ENCODE measurements around the gene ADGRE3. TPM values are rescaled to one million over a fixed set of nuclear protein-coding genes. Genes with fewer than 3 reads are reported as not detected.
A peak's percentile ranks its signal among the peaks of the same experiment; 100 is the strongest.

Gene ADGRE3, protein sequence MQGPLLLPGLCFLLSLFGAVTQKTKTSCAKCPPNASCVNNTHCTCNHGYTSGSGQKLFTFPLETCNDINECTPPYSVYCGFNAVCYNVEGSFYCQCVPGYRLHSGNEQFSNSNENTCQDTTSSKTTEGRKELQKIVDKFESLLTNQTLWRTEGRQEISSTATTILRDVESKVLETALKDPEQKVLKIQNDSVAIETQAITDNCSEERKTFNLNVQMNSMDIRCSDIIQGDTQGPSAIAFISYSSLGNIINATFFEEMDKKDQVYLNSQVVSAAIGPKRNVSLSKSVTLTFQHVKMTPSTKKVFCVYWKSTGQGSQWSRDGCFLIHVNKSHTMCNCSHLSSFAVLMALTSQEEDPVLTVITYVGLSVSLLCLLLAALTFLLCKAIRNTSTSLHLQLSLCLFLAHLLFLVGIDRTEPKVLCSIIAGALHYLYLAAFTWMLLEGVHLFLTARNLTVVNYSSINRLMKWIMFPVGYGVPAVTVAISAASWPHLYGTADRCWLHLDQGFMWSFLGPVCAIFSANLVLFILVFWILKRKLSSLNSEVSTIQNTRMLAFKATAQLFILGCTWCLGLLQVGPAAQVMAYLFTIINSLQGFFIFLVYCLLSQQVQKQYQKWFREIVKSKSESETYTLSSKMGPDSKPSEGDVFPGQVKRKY
- total RNA-seq: not detected
- polyA plus RNA-seq: not detected
- total RNA-seq: 0 to 0.07 (median 0) reads per million in 6 experiments

DNA sequence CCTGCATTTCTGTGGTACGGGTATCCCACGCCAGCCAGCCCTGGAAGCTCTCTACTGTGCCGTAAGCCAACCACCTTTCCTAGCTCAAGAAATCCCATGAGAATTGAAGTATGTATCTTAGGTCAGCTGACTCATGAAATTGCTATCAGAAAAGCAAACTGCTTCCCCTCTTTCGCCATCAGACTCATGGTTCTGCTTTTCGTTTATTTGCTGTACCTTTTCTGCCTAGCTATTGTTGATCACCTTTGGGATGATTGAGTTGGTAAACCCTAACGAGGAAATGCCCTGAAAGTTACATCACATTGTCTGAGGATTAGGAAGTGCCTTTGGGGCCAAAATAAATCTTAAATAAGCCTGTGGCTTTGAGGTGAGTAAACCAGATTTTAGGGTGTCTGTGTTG is at the start of gene ADGRE3:
TSS of gene ADGRE3 (minus strand) at position 81 of the 400 bp plus-strand sequence. CDS start at position 7, 74 bp downstream.
- Mint-ChIP-seq H3K27ac (peak within 1 kb of the TSS in 1 of 10 donors; percentile 42), H3K4me3 (peak within 1 kb of the TSS in 1 of 10 donors; percentile 45), H3K27me3 (peaks cover 8 to 36% (median 28%) of the 10 kb centered on the region in 5 donors), H3K4me1 (peaks cover 0 to 23% (median 0%) of the 10 kb centered on the region in 4 donors), H3K9me3 (peaks cover 0 to 14% (median 5%) of the 10 kb centered on the region in 9 donors), H3K36me3 (peaks cover 0 to 7% (median 0%) of the 10 kb centered on the region in 3 donors)
- POLR2A ChIA-PET: no interaction called here
- DNase-seq (peak in 1 of 10 donors; percentile 2), ATAC-seq (no peak)

DNA sequence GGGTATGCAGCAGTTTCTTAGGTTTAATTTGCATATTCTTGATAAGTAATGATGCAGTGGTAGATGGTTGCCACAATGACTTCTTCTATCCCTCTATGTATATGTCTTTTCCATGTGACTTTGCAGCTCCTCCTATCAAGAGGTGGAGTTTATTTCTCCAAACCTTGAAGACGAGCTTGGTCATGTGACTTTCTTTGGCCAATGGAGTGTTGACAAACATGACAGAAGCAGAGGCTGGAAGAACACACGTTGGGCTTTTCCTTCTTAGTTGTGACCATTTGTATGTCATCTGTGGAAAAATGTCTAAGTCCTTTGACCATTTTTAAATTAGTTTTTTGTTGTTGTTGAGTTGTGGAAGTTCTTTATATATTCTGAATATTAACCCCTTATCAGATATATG is 47.5 kb upstream of the ADGRE3 start:
- Mint-ChIP-seq H3K9me3 (peaks cover 12 to 100% (median 52%) of the 10 kb centered on the region in 9 donors), H3K27me3 (no peaks in the 10 kb centered on the region), H3K4me3 (peak overlapping the region in 1 of 10 donors; percentile 12), H3K27ac (no peak overlapping the region), H3K4me1 (no peaks in the 10 kb centered on the region), H3K36me3 (peaks cover 51 to 84% (median 73%) of the 10 kb centered on the region in 3 donors)
- no peak for ATAC-seq
- no peak for DNase-seq
- POLR2A ChIA-PET: no interaction called here

DNA sequence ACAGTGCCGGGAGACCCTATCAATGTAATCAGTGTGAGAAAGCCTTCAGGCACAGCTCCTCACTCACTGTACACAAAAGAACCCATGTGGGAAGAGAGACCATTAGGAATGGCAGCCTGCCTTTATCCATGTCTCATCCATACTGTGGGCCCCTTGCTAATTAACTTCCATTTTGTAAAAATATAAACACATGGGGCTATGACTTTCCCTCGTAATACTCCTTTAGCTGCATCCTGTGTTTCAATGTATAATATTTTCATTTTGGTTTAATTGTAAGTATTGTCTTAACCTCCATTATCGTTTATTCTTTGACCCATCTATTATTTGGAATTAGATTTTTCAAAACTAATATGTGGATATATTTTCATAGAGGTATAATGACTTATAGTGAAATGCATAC is 44.5 kb upstream of the ADGRE3 start:
- Mint-ChIP-seq H3K4me3 (no peak overlapping the region), H3K36me3 (peaks cover 74 to 96% (median 80%) of the 10 kb centered on the region in 3 donors), H3K27ac (no peak overlapping the region), H3K27me3 (no peaks in the 10 kb centered on the region), H3K4me1 (no peaks in the 10 kb centered on the region), H3K9me3 (peaks cover 5 to 100% (median 51%) of the 10 kb centered on the region in 9 donors)
- POLR2A ChIA-PET: no interaction called here
- ATAC-seq (no peak), DNase-seq (no peak)

DNA sequence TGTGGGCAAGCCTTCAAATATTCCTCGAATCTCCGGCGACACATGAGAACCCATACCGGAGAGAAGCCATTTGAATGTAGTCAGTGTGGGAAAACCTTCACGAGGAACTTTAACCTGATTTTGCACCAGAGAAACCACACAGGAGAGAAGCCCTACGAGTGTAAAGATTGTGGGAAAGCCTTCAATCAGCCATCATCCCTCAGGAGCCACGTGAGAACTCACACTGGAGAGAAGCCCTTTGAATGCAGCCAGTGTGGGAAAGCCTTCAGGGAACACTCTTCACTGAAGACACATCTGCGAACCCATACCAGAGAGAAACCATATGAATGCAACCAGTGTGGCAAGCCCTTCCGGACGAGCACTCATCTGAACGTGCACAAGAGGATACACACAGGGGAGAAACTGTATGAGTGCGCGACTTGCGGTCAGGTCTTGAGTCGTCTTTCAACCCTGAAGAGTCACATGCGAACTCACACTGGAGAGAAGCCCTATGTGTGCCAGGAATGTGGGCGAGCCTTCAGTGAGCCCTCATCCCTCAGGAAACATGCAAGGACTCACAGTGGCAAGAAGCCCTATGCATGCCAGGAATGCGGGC is 44.0 kb upstream of the ADGRE3 start:
- POLR2A ChIA-PET: no interaction called here

DNA sequence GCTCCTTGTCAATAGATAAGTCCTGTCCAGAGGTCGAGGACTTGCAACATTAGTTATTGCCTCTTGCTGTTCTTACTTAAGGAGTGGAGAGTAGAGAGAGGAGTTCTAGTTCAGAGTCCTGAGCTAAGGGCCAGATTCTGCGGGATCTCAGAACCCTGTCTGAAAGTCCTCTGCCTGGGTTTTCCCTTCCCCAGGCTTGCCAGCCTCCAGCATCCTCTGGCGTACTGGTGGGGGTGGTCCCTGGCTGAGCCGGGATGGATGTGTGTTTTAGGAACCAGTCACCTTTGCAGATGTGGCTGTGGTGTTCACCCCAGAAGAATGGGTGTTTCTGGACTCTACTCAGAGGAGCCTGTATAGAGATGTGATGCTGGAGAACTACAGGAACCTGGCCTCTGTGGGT is 41.2 kb upstream of the ADGRE3 start:
- H3K9me3 Mint-ChIP-seq: peaks cover 22 to 94% (median 51%) of the 10 kb centered on the region in 9 donors
- H3K27ac Mint-ChIP-seq: no peak overlapping the region
- ATAC-seq (no peak), DNase-seq (no peak)
- H3K4me1 Mint-ChIP-seq: peaks cover 0 to 2% (median 0%) of the 10 kb centered on the region in 4 donors
- POLR2A ChIA-PET: no interaction called here
- no peak overlapping the region for H3K4me3 Mint-ChIP-seq
- peaks cover 74 to 98% (median 95%) of the 10 kb centered on the region in 3 donors for H3K36me3 Mint-ChIP-seq
- H3K27me3 Mint-ChIP-seq: no peaks in the 10 kb centered on the region

More for the DNA sequence above, 44.0 kb upstream of the ADGRE3 start:
- H3K27ac Mint-ChIP-seq: no peak overlapping the region
- ATAC-seq (no peak), DNase-seq (no peak)
- peaks cover 76 to 96% (median 86%) of the 10 kb centered on the region in 3 donors for H3K36me3 Mint-ChIP-seq
- no peaks in the 10 kb centered on the region for H3K4me1 Mint-ChIP-seq
- H3K4me3 Mint-ChIP-seq: peak overlapping the region in 1 of 10 donors; percentile 10
- no peaks in the 10 kb centered on the region for H3K27me3 Mint-ChIP-seq
- peaks cover 10 to 100% (median 52%) of the 10 kb centered on the region in 9 donors for H3K9me3 Mint-ChIP-seq

DNA sequence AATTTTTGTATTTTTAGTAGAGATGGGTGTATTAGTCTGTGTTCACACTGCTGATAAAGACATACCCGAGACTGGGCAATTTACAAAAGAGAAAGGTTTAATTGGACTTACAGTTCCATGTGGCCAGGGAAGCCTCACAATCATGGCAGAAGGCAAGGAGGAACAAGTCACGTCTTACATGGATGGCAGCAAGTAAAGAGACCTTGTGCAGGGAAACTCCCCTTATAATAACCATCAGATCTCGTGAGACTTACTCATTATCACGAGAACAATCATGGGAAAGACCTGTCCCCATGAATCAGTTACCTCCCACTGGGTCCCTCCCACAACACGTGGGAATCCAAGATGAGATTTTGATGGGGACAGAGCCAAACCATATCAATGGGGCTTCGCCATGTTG is 29.8 kb upstream of the ADGRE3 start:
- DNase-seq: no peak
- POLR2A ChIA-PET: no interaction called here
- no peak for ATAC-seq

DNA sequence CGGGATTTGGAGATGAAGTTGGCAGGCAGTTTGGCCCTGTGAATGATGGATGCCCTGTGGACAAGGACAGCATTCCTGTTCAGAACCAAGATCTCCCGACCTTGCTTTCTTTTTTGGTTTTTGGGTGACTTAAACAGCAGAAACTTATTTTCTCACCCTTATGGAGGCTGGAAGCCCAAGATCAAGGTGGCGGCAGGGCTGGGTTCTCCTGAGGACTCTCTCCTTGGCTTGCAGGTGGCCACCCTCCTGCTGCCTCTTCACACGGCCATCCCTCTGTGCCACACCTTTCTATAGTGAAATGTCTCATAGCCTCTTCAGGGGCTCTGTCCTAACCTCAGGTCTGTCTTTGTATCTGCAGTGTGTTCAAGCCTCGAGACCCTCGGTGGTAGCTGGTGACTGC is 29.2 kb upstream of the ADGRE3 start:
- H3K4me1 Mint-ChIP-seq: peaks cover 0 to 3% (median 0%) of the 10 kb centered on the region in 4 donors
- H3K4me3 Mint-ChIP-seq: no peak overlapping the region
- H3K9me3 Mint-ChIP-seq: peaks cover 0 to 2% (median 0%) of the 10 kb centered on the region in 9 donors
- peaks cover 16 to 89% (median 87%) of the 10 kb centered on the region in 3 donors for H3K36me3 Mint-ChIP-seq
- POLR2A ChIA-PET: no interaction called here
- no peaks in the 10 kb centered on the region for H3K27me3 Mint-ChIP-seq
- ATAC-seq (no peak), DNase-seq (no peak)
- no peak overlapping the region for H3K27ac Mint-ChIP-seq

More for the DNA sequence above, 29.8 kb upstream of the ADGRE3 start:
- Mint-ChIP-seq H3K4me1 (peaks cover 0 to 3% (median 0%) of the 10 kb centered on the region in 4 donors), H3K9me3 (peaks cover 0 to 2% (median 0%) of the 10 kb centered on the region in 9 donors), H3K4me3 (no peak overlapping the region), H3K27me3 (no peaks in the 10 kb centered on the region), H3K27ac (peak overlapping the region in 1 of 10 donors; percentile 57), H3K36me3 (peaks cover 22 to 90% (median 88%) of the 10 kb centered on the region in 3 donors)

DNA sequence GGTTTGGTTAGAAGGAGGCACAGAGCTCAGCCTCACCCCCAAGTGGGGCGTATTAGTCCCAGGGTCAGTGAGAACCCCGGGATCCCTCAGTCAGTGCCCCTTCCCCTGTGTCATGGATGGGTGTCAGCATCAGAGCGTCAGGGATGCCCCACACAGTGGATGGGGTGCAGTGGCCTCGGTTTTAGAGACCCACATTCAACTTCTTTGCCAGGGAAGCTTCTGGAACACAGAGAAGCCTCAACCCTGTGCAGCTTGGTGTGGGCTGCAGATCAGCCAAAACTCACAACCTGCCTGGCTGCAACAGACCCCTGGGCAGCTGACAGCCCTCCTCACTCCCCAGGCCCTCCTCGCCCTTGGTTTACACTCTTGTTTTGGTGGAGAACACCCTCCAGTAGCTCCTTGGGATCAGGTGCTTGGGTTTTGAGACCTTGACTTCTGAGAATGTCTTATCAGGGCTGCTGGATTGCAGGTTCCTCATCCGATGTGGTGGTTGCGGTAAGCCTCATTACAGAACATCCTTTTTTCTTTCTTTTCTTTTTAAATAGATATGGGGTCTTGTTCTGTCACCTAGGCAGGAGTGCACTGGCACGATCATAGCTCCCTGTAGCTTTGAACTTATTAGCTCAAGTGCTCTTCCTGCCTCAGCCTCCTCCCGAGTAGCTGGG is 26.2 kb upstream of the ADGRE3 start:
- no peak overlapping the region for H3K27ac Mint-ChIP-seq

DNA sequence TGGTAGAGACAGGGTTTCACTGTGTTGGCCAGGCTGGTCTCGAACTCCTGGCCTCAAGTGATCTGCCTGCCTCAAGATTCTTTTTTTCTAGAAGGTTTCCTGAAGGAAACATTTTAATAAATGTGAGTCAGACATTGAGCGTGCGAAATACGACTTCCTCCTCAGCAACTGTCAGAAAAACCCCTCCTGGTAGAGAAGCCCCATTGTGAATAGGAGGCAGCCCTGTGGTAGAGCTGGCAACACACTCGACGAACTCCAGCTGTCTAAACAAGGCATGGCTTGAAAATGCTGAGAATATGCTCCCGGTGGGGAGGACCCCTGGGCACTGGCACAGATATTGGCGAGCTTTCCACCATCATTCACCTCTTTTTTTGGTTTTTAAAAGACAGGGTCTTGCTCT is 25.0 kb upstream of the ADGRE3 start:
- H3K27me3 Mint-ChIP-seq: no peaks in the 10 kb centered on the region
- no peak for DNase-seq
- no peak for ATAC-seq
- H3K36me3 Mint-ChIP-seq: peaks cover 13 to 93% (median 73%) of the 10 kb centered on the region in 3 donors
- no peak overlapping the region for H3K4me3 Mint-ChIP-seq
- no peak overlapping the region for H3K27ac Mint-ChIP-seq
- POLR2A ChIA-PET: no interaction called here
- H3K4me1 Mint-ChIP-seq: peaks cover 0 to 4% (median 0%) of the 10 kb centered on the region in 4 donors
- peaks cover 0 to 2% (median 0%) of the 10 kb centered on the region in 9 donors for H3K9me3 Mint-ChIP-seq

More for the DNA sequence above, 26.2 kb upstream of the ADGRE3 start:
- POLR2A ChIA-PET: no interaction called here
- peaks cover 13 to 91% (median 79%) of the 10 kb centered on the region in 3 donors for H3K36me3 Mint-ChIP-seq
- peaks cover 0 to 2% (median 0%) of the 10 kb centered on the region in 4 donors for H3K4me1 Mint-ChIP-seq
- DNase-seq (no peak), ATAC-seq (no peak)
- H3K27me3 Mint-ChIP-seq: no peaks in the 10 kb centered on the region
- H3K9me3 Mint-ChIP-seq: peaks cover 0 to 2% (median 0%) of the 10 kb centered on the region in 9 donors
- no peak overlapping the region for H3K4me3 Mint-ChIP-seq

DNA sequence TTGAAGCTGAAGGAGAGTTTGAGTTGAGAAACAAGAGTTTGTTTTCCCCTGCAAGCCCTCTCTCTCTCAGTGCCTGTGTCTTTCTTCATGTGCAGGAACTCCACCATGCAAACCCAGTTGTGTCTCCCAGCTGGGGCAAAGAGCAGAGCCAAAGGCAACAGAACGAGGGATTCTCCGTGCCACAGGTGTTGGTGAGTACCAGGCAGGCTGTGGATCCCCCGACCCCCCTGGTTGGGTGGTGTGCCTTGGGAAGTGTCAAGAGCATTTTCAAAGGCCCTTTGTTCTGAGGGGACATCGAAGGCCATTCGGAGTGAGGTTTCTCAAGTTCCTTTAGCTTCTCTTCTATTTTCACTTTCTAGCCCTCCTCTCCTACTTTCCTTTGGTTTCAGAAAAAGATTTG is 20.8 kb upstream of the ADGRE3 start:
- ATAC-seq (no peak), DNase-seq (no peak)
- POLR2A ChIA-PET: no interaction called here
- Mint-ChIP-seq H3K4me3 (no peak overlapping the region), H3K36me3 (peaks cover 0 to 70% (median 37%) of the 10 kb centered on the region in 3 donors), H3K27ac (no peak overlapping the region), H3K4me1 (peaks cover 6 to 23% (median 13%) of the 10 kb centered on the region in 4 donors), H3K9me3 (no peaks in the 10 kb centered on the region), H3K27me3 (no peaks in the 10 kb centered on the region)

DNA sequence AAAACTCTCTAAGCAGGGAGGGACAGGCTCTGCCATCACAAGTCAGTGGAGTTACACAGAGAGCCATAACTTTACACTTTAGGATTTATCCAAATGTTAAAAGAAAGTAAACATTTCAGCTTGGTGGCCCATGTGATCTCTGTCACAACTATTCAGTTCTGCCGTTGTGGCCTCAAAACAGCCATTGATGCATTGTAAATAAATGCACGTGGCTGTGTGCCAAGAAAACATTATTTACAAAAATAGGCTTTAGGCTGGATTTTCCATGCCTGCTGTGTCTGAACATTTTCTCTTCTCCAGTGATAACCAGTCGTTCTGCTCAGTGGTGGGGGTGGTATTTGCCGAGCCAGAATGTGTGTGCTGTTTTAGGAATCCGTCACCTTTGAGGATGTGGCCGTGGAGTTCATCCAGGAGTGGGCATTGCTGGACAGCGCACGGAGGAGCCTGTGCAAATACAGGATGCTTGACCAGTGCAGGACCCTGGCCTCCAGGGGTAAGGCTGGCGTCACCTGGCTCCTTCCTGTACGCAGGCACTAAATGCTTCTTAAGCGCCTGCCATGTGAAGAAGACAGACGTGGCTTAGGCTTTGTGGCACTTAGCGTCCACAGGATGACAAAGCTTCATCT is 20.1 kb upstream of the ADGRE3 start:
- H3K9me3 Mint-ChIP-seq: no peaks in the 10 kb centered on the region
- H3K4me3 Mint-ChIP-seq: no peak overlapping the region
- no peak overlapping the region for H3K27ac Mint-ChIP-seq
- H3K4me1 Mint-ChIP-seq: peaks cover 6 to 27% (median 16%) of the 10 kb centered on the region in 4 donors
- ATAC-seq: no peak
- no peaks in the 10 kb centered on the region for H3K27me3 Mint-ChIP-seq
- POLR2A ChIA-PET: no interaction called here
- DNase-seq: no peak
- peaks cover 0 to 63% (median 30%) of the 10 kb centered on the region in 3 donors for H3K36me3 Mint-ChIP-seq
